ENCODE data around the gene COL9A1. TPM values are rescaled to one million over a fixed set of nuclear protein-coding genes. Genes with fewer than 3 reads are reported as not detected.
"Not testable (repeated sequence)": the region's sequence is repeated elsewhere in the genome, so short reads cannot be mapped to it uniquely, and the experiment has no call there.

The COL9A1 gene
- total RNA-seq, 4 donors from 2014 or later, result not detected

DNA sequence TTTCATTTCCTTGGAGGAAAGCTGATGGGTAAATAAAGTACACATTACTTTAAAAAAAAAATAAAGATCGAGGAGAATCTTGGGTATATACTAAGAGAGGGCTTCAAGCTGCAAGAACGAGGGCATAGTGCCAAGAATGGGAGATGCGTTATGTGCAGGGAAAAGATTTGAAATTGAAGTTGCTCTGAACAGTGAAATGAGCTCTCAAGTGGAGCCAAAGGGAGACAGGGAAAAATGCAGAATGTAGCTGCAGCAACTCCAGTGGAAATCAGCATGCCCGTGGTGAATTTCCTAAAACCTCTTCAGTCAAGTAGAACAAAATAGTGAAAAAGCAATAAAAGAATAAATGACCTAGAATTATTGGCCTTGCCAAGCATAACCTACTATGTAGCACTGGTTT is 11.4 kb upstream of the COL9A1 start:
- TF ChIP-seq POLR2A (IDR thresholded peaks at IDR 0.05), result no peak
- TF ChIP-seq, protein P1, sequence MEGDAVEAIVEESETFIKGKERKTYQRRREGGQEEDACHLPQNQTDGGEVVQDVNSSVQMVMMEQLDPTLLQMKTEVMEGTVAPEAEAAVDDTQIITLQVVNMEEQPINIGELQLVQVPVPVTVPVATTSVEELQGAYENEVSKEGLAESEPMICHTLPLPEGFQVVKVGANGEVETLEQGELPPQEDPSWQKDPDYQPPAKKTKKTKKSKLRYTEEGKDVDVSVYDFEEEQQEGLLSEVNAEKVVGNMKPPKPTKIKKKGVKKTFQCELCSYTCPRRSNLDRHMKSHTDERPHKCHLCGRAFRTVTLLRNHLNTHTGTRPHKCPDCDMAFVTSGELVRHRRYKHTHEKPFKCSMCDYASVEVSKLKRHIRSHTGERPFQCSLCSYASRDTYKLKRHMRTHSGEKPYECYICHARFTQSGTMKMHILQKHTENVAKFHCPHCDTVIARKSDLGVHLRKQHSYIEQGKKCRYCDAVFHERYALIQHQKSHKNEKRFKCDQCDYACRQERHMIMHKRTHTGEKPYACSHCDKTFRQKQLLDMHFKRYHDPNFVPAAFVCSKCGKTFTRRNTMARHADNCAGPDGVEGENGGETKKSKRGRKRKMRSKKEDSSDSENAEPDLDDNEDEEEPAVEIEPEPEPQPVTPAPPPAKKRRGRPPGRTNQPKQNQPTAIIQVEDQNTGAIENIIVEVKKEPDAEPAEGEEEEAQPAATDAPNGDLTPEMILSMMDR (IDR thresholded peaks at IDR 0.05), result no peak
- Histone ChIP-seq H3K27me3 (no peaks in the 10 kb centered on the region), H3K9me3 (no peaks in the 10 kb centered on the region), H3K27ac (no peak overlapping the region), H3K4me3 (no peak overlapping the region), H3K36me3 (no peaks in the 10 kb centered on the region), H3K4me1 (no peaks in the 10 kb centered on the region)
- DNase-seq, result no peak

DNA sequence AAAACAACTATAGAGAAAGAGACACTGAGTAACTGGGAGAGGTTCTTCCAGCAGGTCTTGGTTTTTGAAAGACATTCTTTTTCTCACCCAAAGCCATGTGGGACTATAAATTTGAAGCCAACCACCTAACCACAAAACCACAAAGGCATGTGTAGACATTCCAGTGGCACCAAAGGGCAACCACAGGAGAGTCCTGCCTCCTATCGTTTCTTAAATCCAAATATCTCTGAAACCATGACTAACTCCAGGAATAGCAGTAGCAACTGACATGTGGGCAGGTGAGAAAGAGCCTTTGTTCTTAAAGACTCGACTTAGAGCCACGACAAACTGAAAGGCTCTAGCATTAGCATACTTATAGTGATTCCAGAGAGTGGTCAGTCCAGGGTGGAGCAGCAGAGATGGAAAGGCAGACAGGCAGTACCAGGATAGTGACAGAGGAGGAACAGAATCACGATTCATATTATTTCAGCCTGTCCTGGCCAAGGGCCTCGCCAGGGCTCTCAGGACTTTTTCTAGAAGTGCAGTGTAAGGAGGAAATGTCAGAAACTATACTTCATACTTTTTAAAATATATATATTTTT is 9.4 kb upstream of the COL9A1 start:
- no peaks in the 10 kb centered on the region for H3K27me3 ChIP-seq
- no peak for DNase-seq
- H3K27ac ChIP-seq, result no peak overlapping the region
- H3K4me3 ChIP-seq, result no peak overlapping the region
- H3K36me3 ChIP-seq, result no peaks in the 10 kb centered on the region
- TF ChIP-seq, protein P1 (IDR thresholded peaks at IDR 0.05), result no peak
- TF ChIP-seq POLR2A (IDR thresholded peaks at IDR 0.05), result no peak
- H3K4me1 ChIP-seq, result no peaks in the 10 kb centered on the region
- H3K9me3 ChIP-seq, result no peaks in the 10 kb centered on the region

DNA sequence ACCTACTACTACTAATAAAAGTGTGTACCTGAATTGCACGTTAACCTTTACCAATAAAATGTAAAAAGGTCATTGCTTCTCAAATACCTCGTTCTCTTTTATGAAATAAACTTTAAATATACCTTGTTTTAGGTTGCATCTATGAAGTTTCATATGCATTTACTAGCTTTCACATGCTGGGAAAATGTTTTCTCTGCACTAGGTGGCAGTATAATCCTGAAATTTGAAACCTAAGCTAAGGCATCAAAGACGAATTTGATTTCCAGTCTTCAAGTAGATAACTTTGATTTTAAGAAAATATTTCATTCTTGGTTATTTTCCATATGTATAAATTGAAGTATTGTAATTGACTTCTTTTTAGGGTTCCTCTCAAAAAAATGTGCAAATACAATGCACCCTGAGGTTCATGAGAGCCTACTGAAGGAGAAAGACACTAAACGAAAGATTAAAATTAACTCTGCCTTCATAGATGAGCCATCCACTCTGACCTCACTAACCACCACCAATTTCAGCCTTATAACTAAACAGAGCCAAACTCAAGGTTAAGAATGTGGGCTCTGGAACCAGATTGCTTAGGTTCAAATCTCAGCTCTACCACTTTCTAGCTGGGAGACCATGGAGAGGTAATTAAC is 7.3 kb upstream of the COL9A1 start:
- H3K27ac ChIP-seq, result no peak overlapping the region
- no peak for DNase-seq
- no peak for TF ChIP-seq POLR2A (IDR thresholded peaks at IDR 0.05)
- TF ChIP-seq, protein P1 (IDR thresholded peaks at IDR 0.05), result peak in 4 of 6 experiments; percentile 54 to 75 (median 72)
- no peaks in the 10 kb centered on the region for H3K4me1 ChIP-seq
- no peaks in the 10 kb centered on the region for H3K9me3 ChIP-seq
- no peaks in the 10 kb centered on the region for H3K27me3 ChIP-seq
- H3K36me3 ChIP-seq, result no peaks in the 10 kb centered on the region
- no peak overlapping the region for H3K4me3 ChIP-seq

DNA sequence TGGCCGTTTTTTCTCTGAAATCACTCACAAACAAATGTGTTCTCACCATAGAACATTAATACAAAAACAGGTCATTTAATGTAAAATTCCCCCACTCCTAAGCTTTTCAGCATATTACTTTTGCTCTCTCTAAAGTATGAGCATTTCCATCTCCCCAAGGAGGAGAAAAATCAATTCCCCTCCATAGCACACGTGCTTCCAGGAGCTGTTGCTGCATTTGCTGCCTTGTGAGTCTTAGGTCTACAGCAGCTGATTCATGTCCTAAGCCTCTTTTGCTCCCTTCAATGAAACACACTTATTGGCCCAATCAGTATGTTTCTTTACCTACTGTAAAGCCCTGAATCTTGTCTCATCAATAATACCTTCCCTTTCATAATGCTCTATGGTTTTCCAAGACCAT is 6.4 kb upstream of the COL9A1 start:
- Histone ChIP-seq H3K9me3 (no peaks in the 10 kb centered on the region), H3K4me3 (no peak overlapping the region), H3K4me1 (no peaks in the 10 kb centered on the region), H3K36me3 (no peaks in the 10 kb centered on the region), H3K27me3 (no peaks in the 10 kb centered on the region), H3K27ac (no peak overlapping the region)
- TF ChIP-seq POLR2A (IDR thresholded peaks at IDR 0.05), result no peak
- TF ChIP-seq, protein P1 (IDR thresholded peaks at IDR 0.05), result no peak
- DNase-seq, result no peak

DNA sequence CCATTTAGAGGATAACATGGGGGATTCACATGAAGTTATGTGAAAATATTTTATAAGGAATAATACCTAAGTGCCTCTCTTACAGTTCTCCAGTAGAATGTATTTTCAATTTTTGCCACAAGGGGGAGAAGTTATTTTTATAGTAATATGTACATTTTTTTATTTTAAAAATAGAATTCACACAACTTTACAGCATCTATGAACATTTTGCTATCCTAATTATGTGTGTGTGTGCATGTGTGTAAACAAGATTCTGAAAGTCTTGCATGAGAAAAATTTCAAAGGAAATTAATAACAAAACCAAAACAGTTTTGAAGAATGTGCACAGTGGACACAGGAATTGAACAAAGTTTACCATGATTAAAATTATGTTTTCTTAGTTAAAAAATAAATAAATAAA is 5.3 kb upstream of the COL9A1 start:
- DNase-seq, result not testable (repeated sequence)

More for the DNA sequence above, 5.3 kb upstream of the COL9A1 start:
- not testable (repeated sequence) for H3K4me3 ChIP-seq, H3K27me3 ChIP-seq, H3K27ac ChIP-seq, H3K36me3 ChIP-seq, H3K4me1 ChIP-seq, H3K9me3 ChIP-seq
- TF ChIP-seq, protein P1 (IDR thresholded peaks at IDR 0.05), result peak in 3 of 6 experiments; percentile 8 to 26 (median 12)
